Skeletal muscle tissue (tissue), 4 donors: Measurements from ENCODE around the gene KBTBD12. TPM values are rescaled to one million over a fixed set of nuclear protein-coding genes. Genes with fewer than 3 reads are reported as not detected.

Experiments used
- H3K27ac ChIP-seq: one replicate; pipeline ENCODE4 v1.7.0; 2013; ENCODE audit warnings: mild to moderate bottlenecking, low read depth, low read length, inconsistent platforms
- H3K27me3 ChIP-seq, 3 donors: one replicate each; pipeline ENCODE4 v1.7.0; 2013; ENCODE audit warnings: low read length in 3 of 3; ENCODE audit not compliant: control insufficient read depth in 3 of 3, insufficient read depth in 3 of 3
- H3K36me3 ChIP-seq, 3 donors: one replicate each; pipeline ENCODE4 v1.7.0; 2013; ENCODE audit warnings: low read length in 3 of 3; ENCODE audit not compliant: control insufficient read depth in 3 of 3, insufficient read depth in 3 of 3
- H3K4me1 ChIP-seq, 3 donors: one replicate each; pipeline ENCODE4 v1.7.0; 2013; ENCODE audit warnings: low read length in 3 of 3, mild to moderate bottlenecking in 3 of 3; ENCODE audit not compliant: control insufficient read depth in 3 of 3, insufficient read depth in 3 of 3
- H3K4me3 ChIP-seq, 3 donors: one replicate each; pipeline ENCODE4 v1.7.0; 2013; ENCODE audit warnings: low read length in 3 of 3
- H3K9ac ChIP-seq, 3 donors: one replicate each; pipeline ENCODE4 v1.7.0; 2013; ENCODE audit warnings: low read length in 3 of 3, mild to moderate bottlenecking in 3 of 3, moderate library complexity in 2 of 3, low read depth in 1 of 3
- H3K9me3 ChIP-seq, 3 donors: one replicate each; pipeline ENCODE4 v1.7.0; 2013; ENCODE audit warnings: low read length in 3 of 3; ENCODE audit not compliant: control insufficient read depth in 3 of 3
- total RNA-seq: library from RNA; depleted of rRNA; stranded (reverse); fragments of >200 nt; gene quantifications from one replicate; pipeline ENCODE4 v1.2.3, GENCODE V29; 2014
- donor health status: Osteomylitis.

KBTBD12 gene
- total RNA-seq, 1 donor from 2014 or later: 13.6 TPM

DNA sequence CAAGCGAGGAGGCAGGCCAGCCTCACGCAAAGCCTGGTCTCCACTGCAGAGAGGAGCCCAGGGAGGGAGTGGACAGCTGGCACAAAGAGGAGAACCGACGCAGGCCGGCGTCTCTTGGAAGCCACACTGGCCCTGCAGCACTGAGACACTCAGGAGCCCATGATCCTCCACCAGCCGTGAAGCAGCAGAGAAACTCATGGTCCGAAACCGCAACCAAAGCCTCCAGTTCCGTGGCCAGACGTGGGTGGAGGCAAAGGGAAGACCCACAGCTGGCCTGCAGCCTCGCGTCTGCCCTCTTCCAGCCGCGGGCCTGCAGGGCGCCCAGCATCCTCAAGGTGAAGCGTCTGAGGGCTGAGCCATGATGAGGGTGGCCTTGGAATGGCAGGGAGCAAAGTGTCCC is 75.0 kb downstream of the KBTBD12 start:
- peaks cover 23 to 57% (median 46%) of the 10 kb centered on the region in 3 donors for H3K4me1 ChIP-seq
- peak overlapping the region in 2 of 3 donors; percentile 33 to 61 for H3K9ac ChIP-seq
- H3K9me3 ChIP-seq: no peaks in the 10 kb centered on the region
- H3K27ac ChIP-seq: peak overlapping the region; percentile 47
- peak overlapping the region in 2 of 3 donors; percentile 14 to 54 for H3K4me3 ChIP-seq
- peaks cover 2 to 9% (median 6%) of the 10 kb centered on the region in 3 donors for H3K36me3 ChIP-seq
- no peaks in the 10 kb centered on the region for H3K27me3 ChIP-seq

DNA sequence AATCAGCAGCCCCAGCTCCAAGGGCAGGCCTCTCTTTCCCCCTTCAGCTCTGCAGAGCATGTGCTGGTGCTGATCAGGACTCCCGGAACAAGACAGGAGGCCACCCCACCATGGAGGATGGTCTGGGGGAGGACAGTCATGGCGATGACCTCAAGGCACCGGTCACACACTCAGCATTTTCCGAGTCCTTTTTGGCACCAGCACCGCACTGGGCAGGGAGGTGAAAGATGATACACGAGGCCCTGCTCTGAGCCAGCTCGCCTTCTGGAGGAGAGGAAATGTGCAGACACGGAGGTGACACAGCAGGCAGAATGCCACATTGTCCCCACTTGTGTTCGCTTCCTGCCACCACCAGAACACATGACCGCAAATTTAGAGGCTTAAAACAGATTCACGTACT is 75.4 kb downstream of the KBTBD12 start:
- peak overlapping the region in 2 of 3 donors; percentile 14 to 54 for H3K4me3 ChIP-seq
- no peaks in the 10 kb centered on the region for H3K9me3 ChIP-seq
- H3K9ac ChIP-seq: peak overlapping the region in 2 of 3 donors; percentile 33 to 61
- H3K36me3 ChIP-seq: peaks cover 2 to 6% (median 6%) of the 10 kb centered on the region in 3 donors
- H3K4me1 ChIP-seq: peaks cover 23 to 57% (median 46%) of the 10 kb centered on the region in 3 donors
- H3K27me3 ChIP-seq: no peaks in the 10 kb centered on the region
- H3K27ac ChIP-seq: peak overlapping the region; percentile 47

DNA sequence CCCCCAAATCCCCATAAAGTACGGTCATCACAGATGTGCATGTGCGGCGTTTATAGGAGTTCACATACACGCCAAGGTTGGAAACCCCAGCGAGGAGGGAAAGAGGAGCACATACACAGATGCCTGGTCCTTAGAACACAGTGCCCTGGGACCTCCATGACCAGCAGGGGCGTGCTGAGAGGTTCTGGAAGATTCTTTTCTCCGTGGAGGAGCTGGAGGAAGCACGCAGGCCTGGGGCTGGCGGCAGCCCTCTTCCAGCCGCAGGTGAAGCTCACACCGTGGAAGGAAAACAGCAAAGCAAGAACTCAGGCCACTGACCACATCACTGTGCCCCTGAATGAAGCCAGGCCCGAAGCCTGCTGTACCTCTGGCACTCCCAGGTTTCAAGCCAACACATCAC is 76.2 kb downstream of the KBTBD12 start:
- H3K4me1 ChIP-seq: peaks cover 23 to 51% (median 43%) of the 10 kb centered on the region in 3 donors
- no peaks in the 10 kb centered on the region for H3K36me3 ChIP-seq
- H3K27ac ChIP-seq: no peak overlapping the region
- no peak overlapping the region for H3K4me3 ChIP-seq
- no peak overlapping the region for H3K9ac ChIP-seq
- H3K27me3 ChIP-seq: no peaks in the 10 kb centered on the region
- H3K9me3 ChIP-seq: no peaks in the 10 kb centered on the region

DNA sequence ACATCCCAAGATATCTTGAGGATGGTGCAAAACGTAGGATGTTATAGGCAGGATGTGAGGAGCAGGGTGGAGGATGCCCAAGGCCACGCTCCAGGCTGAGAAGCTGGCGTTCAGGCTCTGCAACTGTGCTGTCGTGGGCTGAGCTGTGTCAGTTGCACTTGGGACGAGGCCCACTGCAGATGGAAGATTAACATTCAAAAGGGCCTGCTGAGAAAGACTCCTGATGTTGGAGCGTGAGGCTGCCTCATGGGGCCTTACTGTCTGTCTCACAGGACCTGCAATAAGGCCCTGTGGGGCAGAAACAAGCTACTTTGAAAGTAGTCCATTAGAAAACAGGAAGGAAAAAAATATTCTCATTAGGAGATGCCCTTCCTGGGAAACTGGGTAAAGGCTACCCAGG is 76.6 kb downstream of the KBTBD12 start:
- Histone ChIP-seq H3K9ac (peak overlapping the region in 1 of 3 donors; percentile 30), H3K27me3 (no peaks in the 10 kb centered on the region), H3K4me1 (peaks cover 23 to 49% (median 41%) of the 10 kb centered on the region in 3 donors), H3K4me3 (no peak overlapping the region), H3K36me3 (no peaks in the 10 kb centered on the region), H3K27ac (no peak overlapping the region), H3K9me3 (no peaks in the 10 kb centered on the region)

DNA sequence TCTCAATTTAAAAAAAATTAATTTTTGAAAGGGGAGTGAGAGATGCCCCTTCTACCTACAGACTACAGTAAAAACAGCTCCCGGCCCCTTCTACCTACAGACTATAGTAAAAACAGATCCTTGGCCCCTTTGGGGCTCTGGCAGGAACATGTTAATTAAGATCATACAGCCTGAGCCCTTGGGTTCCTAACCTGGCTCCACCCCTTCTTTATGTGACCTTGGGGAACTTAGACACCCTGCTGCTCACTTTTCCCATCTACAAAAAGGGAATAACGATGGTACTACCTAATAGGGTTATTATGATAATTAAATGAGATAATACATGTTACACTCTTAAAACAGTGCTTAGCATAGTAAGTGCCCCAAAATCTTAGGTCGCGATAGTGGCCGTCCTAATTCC is 77.1 kb downstream of the KBTBD12 start:
- Histone ChIP-seq H3K4me1 (peaks cover 18 to 45% (median 36%) of the 10 kb centered on the region in 3 donors), H3K9me3 (no peaks in the 10 kb centered on the region), H3K27me3 (no peaks in the 10 kb centered on the region), H3K27ac (no peak overlapping the region), H3K4me3 (no peak overlapping the region), H3K36me3 (no peaks in the 10 kb centered on the region), H3K9ac (peak overlapping the region in 1 of 3 donors; percentile 30)

DNA sequence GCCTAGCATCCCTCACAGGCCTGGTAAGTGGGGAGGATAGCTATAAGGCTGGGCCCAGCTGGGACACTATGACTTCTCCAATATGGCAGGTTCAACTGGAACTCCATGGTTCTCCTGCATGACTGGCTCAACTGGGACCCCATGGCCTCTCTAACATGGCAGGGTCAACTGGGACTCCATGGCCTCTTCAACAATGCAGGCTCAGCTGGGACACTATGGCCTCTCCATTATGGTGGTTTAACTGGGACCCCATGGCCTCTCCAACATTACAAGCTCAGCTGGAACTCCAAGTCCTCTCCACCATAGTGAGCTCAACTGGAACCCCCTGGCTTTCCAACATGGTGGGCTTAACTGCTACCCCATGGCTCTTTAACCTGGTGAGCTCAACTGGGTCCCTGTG is 79.0 kb downstream of the KBTBD12 start:
- Histone ChIP-seq H3K27ac (no peak overlapping the region), H3K9me3 (no peaks in the 10 kb centered on the region), H3K4me3 (no peak overlapping the region), H3K4me1 (peaks cover 14 to 34% (median 21%) of the 10 kb centered on the region in 3 donors), H3K9ac (no peak overlapping the region), H3K27me3 (peaks cover 0 to 3% (median 0%) of the 10 kb centered on the region in 3 donors), H3K36me3 (no peaks in the 10 kb centered on the region)

DNA sequence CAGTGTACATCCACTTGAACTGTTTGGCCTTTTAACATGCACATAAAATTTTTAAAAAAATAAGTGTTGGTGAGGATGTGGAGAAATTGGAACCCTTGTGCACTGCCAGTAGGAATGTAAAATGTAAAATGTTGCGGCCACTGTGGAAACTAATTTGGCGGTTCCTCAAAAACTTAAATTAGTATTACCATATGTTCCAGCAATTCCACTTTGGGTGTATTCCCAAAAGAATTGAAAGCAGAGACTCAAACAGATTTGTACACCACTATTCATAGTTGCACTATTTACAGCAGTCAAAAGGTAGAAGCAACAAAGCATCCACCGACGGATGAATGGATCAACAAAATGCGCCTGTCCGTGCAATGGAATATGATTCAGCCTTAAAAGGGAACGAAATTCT is 82.0 kb downstream of the KBTBD12 start:
- Histone ChIP-seq H3K36me3 (no peaks in the 10 kb centered on the region), H3K27me3 (peaks cover 0 to 3% (median 0%) of the 10 kb centered on the region in 3 donors), H3K4me1 (peaks cover 3 to 8% (median 3%) of the 10 kb centered on the region in 3 donors), H3K9ac (no peak overlapping the region), H3K27ac (no peak overlapping the region), H3K9me3 (no peaks in the 10 kb centered on the region), H3K4me3 (no peak overlapping the region)

DNA sequence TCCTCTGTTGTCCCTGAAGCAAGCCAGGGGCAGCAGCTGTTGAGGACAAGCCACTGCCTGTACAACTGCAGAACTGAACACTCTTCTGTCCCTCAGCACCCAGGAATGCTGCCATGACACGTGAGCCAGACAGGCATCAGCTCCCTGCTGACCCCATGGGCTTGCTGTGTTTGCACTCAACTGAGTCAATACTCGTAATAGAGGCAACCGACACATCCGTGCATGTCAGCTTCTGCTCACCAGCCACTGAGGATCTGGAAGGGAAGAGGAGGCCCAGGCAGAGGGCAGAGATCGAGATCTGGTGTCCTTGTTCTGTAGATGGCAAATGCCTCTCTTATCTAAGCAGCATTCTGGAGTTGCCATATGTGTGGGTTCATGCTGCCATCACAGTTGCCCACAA is 82.9 kb downstream of the KBTBD12 start:
- no peak overlapping the region for H3K9ac ChIP-seq
- no peaks in the 10 kb centered on the region for H3K36me3 ChIP-seq
- no peak overlapping the region for H3K27ac ChIP-seq
- no peak overlapping the region for H3K4me3 ChIP-seq
- no peaks in the 10 kb centered on the region for H3K9me3 ChIP-seq
- peaks cover 3 to 8% (median 3%) of the 10 kb centered on the region in 3 donors for H3K4me1 ChIP-seq
- H3K27me3 ChIP-seq: peaks cover 0 to 3% (median 0%) of the 10 kb centered on the region in 3 donors

DNA sequence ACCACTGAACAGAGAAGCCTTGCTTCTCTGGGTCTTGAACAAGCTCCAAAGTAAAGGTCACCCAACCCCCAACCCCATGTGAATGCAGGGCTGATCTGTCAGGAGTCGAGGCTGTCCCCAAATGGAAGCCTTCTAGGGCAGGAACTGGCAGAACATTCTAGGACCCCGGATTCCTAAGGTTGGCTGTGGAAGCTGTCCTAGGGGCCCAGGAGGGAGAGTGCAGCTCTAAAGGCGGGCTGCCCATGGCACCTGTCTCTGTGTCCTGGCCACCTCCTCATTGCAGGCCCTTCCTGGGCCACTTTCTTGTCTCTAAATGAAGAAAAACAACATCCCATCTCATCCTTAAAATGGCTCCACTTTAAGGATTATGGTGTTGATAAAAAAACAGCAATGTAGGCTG is 83.6 kb downstream of the KBTBD12 start:
- H3K27me3 ChIP-seq: peaks cover 0 to 3% (median 0%) of the 10 kb centered on the region in 3 donors
- H3K27ac ChIP-seq: no peak overlapping the region
- peaks cover 3 to 8% (median 3%) of the 10 kb centered on the region in 3 donors for H3K4me1 ChIP-seq
- no peaks in the 10 kb centered on the region for H3K36me3 ChIP-seq
- no peak overlapping the region for H3K9ac ChIP-seq
- H3K4me3 ChIP-seq: no peak overlapping the region
- H3K9me3 ChIP-seq: no peaks in the 10 kb centered on the region

DNA sequence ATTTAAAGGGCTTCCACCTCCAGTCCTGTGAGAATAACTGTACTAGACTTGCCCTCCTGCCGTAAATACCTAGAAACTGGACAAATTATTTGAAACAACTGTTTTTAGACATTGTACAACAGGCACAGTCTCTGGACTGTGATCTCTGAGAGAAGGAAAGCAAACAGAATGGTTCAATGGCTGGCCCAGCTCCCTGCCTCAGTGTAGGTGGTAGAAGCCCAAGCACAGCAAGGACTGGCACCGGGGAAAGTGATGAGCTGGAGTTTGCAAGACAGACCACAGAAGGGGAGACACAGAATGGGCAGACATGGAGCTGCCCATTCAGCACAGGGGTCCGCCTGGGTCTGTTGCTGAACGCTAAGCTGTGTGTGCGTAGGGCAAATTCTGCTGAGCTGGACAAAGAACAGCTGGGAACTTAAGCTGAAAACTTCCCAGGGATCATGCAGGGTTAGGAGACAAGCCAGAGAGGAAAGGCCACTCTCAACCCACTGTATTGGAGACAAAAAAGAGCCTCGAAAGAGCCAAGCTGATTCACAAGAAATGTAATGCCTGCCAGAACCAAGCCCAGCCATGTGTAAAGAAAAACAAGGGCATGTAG is 84.6 kb downstream of the KBTBD12 start:
- Histone ChIP-seq H3K27me3 (peaks cover 0 to 3% (median 1%) of the 10 kb centered on the region in 3 donors), H3K4me3 (no peak overlapping the region), H3K9me3 (no peaks in the 10 kb centered on the region), H3K36me3 (no peaks in the 10 kb centered on the region), H3K4me1 (peaks cover 3 to 8% (median 3%) of the 10 kb centered on the region in 3 donors), H3K27ac (no peak overlapping the region), H3K9ac (no peak overlapping the region)
